ENCODE measurements around the gene ACADSB.

Gene ACADSB

DNA sequence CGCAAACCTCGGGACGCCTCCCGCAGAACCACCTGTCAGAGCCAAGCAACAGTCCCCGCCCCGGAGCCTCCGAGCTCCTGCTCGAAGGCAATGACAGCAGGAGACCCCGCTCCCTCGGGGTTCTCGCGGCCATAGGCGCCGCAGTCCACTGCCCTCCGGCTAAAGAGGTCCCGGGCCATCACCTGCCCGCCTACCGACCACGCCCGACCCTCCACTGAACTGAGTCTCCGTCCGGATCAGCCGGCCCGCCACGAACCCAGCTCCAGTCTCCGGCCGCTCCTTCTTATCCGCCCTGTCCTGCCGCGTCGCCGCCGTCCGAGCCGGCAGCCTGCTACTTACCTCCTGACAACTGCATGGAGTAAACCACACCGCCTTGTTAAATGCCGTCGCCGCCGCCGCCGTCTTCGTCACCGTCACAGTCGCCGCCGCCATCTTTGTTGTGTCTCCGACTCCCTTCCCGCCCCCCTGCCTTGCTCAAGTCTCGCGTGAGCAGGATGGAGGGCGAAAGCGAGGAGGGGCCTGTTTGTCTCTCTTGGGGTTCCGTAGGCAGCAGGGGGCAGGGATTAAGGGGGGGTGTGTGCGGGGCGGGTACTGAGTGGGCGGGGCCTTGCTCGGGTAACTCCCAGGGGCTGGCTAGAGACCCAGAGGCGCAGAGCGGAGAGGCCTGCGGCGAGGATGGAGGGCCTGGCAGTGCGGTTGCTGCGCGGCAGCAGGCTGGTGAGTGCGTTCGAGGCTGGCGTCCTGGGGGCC is at the start of gene ACADSB, which contains the start of gene IKZF5:
Gene ACADSB (plus strand): TSS at position 652 of the 750 bp plus-strand sequence. CDS start 24 bp downstream, at position 676.
Gene IKZF5 (minus strand): TSS at position 441 of the 750 bp plus-strand sequence. CDS start 10,170 bp downstream, outside the sequence.
- DNase-seq (ENCODE audit: low spot score): peak; percentile 99

DNA sequence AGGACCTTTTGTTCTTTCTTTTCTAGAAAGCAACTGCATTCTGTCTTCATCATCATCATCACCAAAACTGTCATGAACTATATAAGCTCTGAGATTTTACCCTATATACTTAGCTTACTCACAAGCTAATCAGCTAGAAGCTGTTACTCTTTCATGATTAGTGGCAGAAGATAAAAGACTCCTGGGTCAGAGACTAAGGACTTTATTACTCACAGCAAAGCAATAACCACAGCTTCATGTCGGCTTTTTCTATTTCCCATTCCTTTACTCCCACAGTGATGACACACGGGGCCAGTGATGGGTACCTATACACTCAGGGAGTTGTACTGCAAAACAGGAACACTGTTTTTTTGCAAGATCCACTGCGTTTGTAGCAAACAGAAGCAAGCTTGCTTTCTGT is 46.4 kb upstream of the ACADSB start:
- DNase-seq (ENCODE audit: low spot score): no peak

GRCh38 chr10:122966879-122967278 is 41.9 kb upstream of the ACADSB start:
- no peak for DNase-seq (ENCODE audit: low spot score)

DNA sequence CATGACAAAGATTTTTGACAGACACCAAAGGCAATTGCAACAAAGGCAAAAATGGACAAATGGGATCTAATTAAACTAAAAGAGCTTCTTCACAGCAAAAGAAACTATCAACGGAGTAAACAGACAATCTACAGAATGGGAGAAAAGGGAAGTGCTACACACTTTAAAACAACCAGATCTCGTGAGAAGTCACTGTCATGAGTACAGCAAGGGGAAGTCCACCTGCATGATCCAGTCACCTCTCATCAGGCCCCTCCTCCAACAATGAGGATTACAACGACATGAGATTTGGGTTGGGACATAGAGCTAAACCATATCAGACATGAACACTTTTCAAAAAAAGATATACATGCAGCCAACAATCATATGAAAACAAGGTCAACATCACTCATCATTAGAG is 40.1 kb upstream of the ACADSB start:
- DNase-seq (ENCODE audit: low spot score): no peak

DNA sequence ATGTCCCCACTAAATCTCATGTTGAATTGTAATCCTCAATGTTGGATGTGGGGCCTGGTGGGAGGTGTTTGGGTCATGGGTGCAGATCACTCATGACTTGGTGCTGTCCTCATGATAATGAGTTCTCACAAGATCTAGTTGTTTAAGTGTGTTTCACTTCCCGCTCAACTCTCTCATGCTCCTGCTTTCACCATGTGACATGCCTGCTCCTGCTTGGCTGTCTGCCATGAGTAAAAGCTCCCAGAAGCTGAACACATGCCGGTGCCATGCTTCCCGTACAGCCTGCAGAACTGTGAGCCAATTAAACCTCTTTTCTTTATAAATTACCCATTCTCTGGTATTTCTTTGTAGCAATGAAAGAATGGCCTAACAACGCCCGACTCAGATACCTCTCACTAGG is 34.8 kb upstream of the ACADSB start:
- DNase-seq (ENCODE audit: low spot score): no peak

- DNase-seq (ENCODE audit: low spot score): no peak
Observed at GRCh38 chr10:122974543-122975064, 34.2 kb upstream of the ACADSB start.

DNA sequence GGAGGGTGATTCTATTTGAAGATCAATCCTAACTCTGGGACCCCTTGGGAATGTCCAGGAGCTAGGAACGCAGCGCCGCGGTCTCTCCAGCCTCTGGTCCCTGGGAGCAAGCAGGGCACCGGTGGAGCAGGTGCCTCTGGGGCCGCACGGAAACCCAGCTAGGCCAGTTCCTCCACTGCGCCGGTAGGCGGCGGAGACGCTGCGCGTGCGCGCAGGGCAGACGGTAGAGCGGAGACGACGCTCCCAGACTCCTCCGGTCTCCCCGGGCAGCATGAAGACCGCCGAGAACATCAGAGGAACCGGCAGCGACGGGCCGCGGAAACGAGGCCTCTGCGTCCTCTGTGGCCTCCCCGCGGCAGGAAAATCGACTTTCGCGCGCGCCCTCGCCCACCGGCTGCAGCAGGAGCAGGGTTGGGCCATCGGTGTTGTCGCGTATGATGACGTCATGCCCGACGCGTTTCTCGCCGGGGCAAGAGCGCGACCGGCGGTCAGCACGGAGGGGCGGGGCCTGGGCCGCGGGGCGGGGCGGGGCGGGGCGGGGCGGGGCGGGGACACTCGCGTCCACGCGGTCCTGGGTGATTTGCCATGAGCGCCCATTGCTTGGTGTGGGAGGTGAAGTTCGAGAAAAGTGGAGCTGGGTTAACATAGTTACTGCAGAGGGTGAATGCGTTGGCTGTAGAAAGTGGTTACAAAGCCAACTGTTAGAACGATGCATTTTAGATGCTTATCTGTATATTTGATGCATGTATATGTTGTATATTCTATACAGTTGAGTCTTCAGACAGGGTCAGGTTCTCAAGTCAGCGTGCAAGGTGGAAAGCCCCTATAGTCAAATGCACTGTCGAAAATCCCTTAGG is 28.4 kb upstream of the ACADSB start, which contains the start of gene PSTK:
Gene PSTK (plus strand): TSS at position 193 of the 857 bp plus-strand sequence. CDS start 79 bp downstream, at position 272.
- peak; percentile 82 for DNase-seq (ENCODE audit: low spot score)

DNA sequence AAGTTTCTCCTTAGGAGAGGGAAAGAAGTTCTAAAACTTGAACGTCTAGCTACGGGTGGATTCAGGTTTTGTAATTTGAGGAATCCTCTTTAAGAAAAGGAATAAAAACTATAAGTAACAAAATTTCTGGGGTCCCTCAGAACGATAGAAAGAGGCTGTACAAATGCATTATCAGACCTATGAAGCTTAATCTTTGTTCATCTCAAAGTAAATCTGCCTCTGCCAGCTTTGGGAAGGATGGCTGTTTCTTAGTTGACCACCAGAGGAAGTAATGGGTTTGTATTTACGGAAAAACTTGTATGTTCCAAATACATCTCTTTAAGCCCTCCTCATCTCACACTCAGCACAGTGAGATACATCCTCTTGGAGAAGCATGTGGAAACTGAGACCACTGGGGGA is 27.7 kb upstream of the ACADSB start:
- peak; percentile 32 for DNase-seq (ENCODE audit: low spot score)

- no peak for DNase-seq (ENCODE audit: low spot score)
Observed at GRCh38 chr10:122983898-122984297, 24.9 kb upstream of the ACADSB start.

- no peak for DNase-seq (ENCODE audit: low spot score)
Observed at GRCh38 chr10:122984708-122985107, 24.1 kb upstream of the ACADSB start.

- DNase-seq (ENCODE audit: low spot score): no peak
Observed at GRCh38 chr10:122986335-122986734, 22.5 kb upstream of the ACADSB start.

- DNase-seq (ENCODE audit: low spot score): no peak
Observed at GRCh38 chr10:122988501-122988900, 20.3 kb upstream of the ACADSB start.

GRCh38 chr10:122990278-122990677 is 18.5 kb upstream of the ACADSB start:
- no peak for DNase-seq (ENCODE audit: low spot score)

DNA sequence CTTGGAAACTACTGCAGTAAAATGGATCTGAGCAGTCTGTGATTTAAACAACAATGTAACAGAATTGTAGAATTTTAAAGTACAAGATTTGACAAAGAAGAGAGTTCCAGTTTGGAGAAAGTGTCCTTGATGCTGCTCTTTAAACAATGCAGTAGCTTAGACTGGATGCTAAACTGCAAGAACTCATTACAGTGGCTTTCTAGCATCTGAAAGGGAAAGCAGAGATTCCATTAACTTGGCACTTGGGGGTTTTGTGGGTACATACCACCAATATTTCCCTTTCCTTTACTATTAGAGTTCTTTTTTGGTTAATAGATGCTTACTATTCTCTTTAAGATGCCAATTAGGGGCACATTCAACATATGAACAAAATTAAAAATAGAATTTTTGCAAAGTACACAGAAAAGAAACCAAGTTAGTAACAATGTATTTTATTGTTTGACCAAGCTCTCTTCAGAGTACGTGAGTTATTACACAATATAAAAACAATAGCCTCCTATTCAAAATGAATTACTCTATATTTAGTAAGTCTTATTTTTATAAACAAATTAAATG is 16.7 kb upstream of the ACADSB start:
- DNase-seq (ENCODE audit: low spot score): no peak

DNA sequence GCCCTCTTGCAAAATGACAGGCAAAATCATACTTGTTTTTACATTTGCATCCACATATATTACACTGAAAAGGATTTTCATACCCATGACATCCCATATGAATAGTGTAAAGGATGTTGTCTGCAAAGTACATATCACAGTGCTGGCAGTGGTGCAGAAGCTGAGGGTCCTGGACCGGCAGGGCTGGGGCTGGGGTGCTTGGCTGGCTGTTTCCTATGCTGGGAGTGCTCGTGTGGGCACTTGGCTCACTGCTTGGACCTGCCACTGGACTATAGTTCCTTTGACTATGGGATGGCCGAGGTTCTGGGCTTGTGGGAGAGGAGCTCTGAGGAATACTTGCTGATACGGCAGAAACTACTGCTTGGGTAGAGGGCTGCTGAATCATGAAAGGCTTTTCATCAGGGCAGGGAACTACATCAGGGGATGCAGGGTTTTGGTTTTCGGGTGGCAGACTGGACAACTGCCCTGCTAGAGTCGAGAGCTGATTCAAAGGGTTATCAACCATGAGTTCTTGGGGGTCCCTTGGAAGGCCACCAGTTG is 14.9 kb upstream of the ACADSB start:
- DNase-seq (ENCODE audit: low spot score): no peak

- DNase-seq (ENCODE audit: low spot score): no peak
Observed at GRCh38 chr10:122995936-122996335, 12.9 kb upstream of the ACADSB start.

- no peak for DNase-seq (ENCODE audit: low spot score)
Observed at GRCh38 chr10:122997864-122998263, 10.9 kb upstream of the ACADSB start.

DNA sequence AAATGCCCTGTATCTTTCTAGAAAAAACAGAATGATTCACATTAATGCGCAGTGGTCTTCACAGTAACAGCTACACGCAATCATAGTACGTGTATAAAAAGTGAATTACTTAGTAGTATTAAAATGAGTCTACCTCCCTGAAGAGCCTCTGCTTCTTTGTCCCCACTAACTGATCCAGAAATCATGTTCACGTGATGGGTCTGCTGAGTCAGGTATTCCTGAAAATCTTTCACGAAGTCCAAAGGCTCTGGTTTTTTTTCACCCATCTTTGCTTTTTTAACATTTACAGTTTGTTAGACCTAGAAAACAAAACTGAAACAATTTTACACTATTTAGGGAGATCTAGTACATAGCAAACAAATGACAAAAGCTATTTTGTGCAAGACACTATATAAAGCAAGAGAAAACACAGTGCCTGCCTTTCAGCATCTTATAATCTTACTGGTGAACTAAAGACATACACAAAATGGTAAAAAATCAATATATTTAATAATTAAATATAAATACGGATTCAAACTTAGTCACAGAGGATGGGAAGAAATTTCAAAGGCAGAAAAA is 10.4 kb upstream of the ACADSB start:
- no peak for DNase-seq (ENCODE audit: low spot score)

DNA sequence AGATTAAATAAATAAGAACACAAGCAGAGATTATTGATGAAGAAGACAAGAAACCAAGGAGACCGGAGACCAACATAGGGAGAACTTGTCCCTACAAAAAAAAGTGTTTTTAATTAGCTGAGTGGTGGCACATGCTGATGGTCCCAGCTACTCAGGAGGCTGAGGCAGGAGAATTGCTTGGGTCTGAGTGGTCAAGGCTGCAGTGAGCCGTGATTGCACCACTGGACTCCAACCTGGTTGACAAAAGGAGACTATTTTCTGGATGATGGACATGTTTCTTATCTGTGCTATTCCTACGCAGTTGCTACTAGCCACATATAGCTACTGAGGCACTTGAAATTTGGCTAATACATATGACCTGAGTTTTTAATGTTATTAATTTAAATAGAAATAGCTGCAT is 9.9 kb upstream of the ACADSB start:
- no peak for DNase-seq (ENCODE audit: low spot score)

- no peak for DNase-seq (ENCODE audit: low spot score)
Observed at GRCh38 chr10:122999347-122999746, 9.5 kb upstream of the ACADSB start.

DNA sequence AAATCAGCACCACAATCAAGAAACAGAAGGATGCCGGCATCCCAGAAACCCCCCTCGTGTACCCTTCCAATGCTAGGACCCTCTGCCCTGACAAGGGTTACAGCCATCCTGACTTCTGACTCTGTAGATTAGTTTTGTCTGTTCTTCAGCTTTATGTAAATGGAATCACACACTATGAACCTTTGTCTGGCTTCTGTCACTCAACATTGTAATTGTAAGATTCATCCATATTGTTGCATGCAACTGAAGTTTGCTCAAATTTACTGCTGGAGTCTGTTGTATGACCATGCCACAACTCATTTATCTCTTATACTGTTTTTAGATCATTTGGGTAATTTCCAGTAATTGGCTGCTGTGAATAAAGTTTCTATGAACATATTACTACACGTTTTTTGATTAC is 8.7 kb upstream of the ACADSB start:
- no peak for DNase-seq (ENCODE audit: low spot score)

GRCh38 chr10:123001370-123001769 is 7.4 kb upstream of the ACADSB start:
- DNase-seq (ENCODE audit: low spot score): no peak

All from COLO829 (cell line).